Measurements from ENCODE around the gene DNAJC8.

Gene DNAJC8

DNA sequence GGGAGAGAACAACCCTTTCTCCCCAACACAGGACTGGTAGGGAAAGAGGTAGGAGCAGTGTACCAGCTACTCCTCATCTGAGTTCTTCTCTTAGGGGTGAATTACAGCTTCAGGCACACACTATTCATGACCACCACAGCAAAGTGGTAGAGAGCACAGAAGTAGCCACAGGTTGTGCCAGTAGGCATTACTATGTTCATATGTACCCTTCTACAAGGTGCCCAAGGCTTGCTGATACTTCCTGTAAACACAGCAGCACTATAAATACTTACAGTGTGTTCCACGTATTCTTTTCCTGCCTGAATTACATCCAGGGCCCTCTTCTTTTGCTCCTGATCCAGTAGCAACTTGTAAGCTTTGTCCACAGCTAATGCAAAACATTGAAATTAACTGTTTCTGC is 23.1 kb downstream of the DNAJC8 start:
- DNase-seq (ENCODE audit: extremely low spot score, insufficient read length, low read depth) (no peak), FAIRE-seq (no peak)

DNA sequence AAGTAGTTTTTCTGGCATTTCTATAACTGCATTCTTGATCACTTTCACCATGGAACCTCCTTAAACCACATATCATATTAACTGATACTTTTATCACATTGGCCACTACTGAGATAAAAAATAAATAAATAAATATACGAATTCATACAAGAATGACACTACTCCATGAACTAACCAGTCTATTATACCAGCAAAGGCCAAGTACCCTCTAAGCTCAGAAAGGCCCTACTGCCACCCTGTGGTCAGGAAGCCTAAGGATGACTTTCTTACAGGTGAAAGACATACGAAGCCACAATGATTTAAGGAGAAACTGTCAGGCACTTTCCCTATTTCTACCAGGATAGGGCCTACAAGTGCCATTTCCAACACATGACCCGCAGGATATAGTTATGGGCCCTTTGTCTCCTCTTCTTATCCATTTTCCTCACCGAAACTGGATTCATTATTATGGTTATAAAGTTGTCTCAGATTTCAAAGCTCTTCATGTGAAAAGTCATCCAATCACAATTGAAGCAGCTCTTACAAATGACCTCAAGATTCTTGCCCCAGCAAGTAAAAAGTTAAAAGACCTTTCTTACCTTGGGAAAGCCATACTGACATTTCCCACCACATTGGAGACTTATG is 23.9 kb downstream of the DNAJC8 start:
- peak; percentile 43 for DNase-seq (ENCODE audit: extremely low spot score, insufficient read length, low read depth)
- peak; percentile 86 for FAIRE-seq

DNA sequence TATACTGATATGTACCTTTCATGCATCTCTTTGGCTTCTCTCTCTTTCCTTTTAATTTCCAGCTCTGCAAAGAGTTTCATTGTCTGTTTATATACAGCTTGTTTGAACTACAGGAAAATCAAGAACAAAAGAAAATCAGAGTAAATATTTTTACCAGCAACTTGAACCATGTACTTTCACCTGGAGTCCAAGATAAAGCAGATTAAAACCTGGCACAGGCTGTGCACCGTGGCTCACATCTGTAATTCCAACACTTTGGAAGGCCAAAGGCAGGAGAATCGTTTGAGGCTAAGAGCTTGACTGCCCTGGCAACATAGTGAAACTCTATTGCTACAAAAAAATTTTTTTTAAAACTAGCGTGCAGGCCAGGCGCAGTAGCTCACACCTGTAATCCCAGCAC is 27.6 kb downstream of the DNAJC8 start:
- FAIRE-seq (no peak), DNase-seq (ENCODE audit: extremely low spot score, insufficient read length, low read depth) (no peak)

DNA sequence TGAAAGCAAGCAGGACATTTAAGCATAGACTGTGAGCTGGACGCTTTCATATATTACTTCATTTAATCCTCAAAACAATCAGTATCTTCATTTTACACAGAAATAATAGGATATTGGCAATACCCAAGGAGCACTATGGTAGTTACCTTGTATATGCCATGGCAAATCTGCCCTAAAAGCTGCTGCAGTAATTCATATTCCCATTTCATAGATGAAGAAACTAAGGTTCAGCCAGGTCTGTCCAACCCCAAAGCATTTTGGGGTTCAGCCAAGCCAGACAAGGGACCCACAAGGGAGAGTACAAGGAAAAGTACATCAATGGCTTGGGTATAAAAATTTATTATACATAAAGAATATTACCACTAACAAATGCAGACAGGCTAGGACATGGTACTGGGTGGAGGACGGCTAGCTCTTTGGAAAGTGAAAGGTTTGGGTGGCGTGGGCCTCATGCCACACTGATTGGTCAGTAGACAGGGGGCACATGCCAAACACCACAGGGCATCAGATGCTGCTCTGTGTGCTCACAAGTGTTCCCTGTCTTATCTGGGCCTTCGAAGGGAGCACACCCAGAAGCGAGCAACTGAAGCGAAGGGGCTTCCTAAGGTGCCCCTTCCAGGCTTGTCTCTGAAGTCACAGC is 32.5 kb downstream of the DNAJC8 start:
- FAIRE-seq, result peak; percentile 36
- no peak for DNase-seq (ENCODE audit: extremely low spot score, insufficient read length, low read depth)

DNA sequence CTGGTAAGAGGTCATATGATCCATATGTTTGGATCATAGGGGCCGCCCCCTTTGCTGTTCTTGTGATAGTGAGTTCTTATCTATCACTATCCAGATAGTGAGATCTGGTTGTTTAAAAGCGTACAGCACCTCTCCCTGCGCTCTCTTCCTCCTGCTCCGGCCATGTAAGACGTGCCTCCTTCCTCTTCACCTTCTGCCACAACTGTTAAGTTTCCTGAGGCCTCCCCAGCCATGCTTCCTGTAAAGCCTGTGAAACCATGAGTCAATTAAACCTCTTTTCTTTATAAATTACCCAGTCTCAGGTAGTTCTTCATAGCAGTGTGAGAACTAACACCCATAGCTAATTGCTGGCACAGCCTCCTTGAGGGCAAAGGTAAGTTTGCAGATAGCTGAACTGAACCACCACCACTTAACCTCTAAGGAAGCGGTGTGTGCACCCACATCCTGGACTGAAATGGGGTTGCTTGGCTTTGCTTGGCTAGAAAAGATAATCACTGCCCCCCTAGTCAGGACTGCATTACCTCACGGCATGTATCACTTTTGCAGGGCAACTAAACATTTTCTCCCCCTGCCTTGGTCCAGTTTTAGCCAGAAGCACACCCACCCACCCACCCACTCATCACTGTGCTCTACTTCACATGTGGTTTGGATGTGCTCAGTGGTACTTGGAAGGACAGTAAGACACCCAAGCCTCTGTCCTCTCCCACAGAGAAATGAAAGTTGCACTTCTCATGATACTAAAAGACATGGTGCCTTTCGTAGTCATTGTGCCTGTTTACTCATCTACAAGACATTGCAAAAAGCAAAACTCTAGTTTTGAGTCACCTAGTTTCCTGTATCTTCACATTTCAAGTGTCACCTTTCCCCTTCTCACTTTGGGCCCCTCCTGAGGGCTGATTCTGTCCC is 33.2 kb downstream of the DNAJC8 start:
- FAIRE-seq, result peak; percentile 96

DNA sequence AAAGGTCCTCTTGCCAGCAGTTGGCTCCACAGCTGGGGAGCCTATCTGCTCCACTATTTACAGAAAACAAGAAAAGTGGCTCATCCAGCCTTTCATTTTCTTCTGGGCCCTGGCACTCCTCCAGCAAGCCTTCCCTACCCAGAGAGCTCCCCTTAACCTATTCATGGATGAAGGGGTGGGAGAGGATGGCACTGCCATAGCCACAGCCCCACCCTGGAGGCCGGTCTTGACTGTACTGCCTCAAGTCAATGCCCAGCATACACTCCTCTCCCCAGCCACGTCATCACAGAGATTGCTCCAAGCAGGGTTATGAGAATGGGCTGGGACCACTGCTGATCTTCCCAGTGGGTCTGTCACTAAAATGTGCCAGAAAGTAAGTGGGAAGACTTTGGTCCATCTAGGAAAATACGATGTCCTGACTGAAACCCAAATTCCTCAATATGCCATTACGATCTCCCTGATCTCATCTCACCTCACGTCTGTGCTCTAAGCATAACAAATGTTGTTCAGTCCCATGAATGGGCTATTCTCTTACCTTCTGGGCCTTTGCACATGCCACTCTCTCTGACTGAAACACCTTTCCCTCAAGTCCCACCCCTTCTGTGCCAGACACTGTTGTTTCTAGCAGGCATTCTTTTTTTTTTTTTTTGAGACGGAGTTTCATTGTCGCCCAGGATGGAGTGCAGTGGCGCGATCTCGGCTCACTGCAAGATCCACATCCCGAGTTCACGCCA is 35.0 kb downstream of the DNAJC8 start:
- DNase-seq (ENCODE audit: extremely low spot score, insufficient read length, low read depth) (no peak), FAIRE-seq (peak; percentile 31)

More for the DNA sequence above, 33.2 kb downstream of the DNAJC8 start:
- DNase-seq (ENCODE audit: extremely low spot score, insufficient read length, low read depth), result peak; percentile 76

DNA sequence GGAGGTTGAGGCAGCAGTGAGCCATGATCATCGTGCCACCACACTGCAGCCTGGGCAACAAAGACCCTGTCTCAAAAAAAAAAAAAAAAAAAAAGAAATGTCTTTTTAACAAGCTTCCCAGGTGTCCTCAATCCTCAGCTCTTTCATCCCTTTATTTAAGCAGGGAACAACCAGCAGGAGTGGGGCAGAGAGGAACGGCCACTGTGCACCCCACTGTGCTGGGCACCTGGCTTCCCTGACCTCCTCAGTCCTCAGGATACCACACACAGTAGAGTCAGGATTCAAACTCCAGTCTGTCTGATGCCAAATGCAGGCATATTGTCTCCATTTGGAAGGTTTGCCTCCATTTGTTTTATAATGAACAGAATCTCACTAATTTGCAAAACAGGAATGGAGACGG is 36.5 kb downstream of the DNAJC8 start:
- DNase-seq (ENCODE audit: extremely low spot score, insufficient read length, low read depth) (no peak), FAIRE-seq (no peak)

DNA sequence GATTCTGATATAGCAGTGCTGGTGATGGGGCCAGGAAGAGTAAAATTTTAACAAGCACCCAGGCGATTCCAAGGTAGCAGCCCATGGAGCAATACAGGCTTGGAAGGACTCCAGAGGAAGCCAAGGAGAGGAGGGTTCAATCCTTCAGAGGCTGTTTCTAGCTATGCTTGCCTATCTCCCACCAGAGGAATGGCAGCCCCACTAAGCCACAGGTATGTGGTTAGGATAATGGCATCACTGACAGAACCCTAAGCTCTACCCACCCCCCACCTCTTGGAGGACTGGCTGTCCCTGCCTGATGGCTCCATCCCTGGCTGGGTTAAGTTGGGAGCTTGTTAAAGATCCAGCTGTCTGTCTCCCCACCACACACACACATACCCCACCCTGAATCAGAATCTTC is 37.0 kb downstream of the DNAJC8 start:
- FAIRE-seq, result no peak
- DNase-seq (ENCODE audit: extremely low spot score, insufficient read length, low read depth), result no peak

DNA sequence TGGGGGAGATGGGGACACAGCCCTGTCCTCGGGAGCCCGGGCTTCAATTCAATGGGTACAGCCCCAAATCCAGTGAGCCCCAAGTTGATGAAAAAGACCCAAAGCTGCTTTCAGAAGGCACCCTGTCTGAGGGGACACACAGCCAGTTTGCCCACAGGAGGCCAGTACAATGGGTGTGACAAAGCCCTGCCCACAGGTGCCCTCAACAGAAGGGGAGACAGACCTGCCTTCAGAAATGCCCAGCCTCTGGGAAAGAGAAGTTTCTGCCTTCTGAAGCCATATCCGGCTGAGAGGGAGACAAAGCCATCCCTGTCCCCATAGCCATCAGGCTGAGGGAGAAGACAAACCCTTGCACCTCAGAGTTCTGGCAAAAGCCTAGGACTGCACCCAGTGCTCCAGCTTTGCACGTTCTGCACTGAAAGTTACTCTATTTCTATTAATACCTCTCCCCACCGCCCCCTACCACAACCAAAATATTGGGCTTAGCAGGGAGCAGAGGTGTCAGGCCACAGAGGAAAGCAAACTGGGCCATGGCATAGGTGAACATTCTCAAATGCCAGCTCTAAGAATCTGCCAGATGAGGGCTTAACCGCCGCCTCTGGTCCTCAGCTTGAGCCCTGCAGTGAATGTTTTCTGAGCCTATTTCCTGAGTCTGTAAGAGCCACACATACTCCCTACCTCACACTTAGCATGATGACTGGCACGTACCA is 38.3 kb downstream of the DNAJC8 start:
- FAIRE-seq (no peak), DNase-seq (ENCODE audit: extremely low spot score, insufficient read length, low read depth) (no peak)

DNA sequence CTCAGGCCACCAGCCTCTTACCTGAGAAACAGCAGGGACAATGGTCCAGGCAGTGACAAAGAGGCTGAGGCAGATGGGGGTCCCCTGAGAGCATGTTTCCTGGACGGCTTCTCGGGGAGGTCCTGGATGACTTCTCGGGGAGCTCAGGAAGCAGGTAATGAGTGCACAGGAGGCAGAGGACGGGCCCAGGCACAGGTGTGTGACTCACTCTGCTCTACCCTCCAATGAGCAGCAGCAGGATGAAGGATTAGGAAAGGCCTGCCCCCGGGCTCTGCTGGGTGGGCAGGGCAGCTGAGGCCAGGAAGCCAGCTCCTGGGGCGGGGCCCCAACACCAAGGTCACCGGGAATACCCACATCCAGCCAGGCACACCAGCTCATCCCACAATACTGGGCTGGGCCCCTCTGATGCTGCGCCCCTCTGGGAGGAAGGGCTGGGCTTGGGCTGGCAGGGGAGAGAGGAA is 39.1 kb downstream of the DNAJC8 start:
- FAIRE-seq (no peak), DNase-seq (ENCODE audit: extremely low spot score, insufficient read length, low read depth) (no peak)

DNA sequence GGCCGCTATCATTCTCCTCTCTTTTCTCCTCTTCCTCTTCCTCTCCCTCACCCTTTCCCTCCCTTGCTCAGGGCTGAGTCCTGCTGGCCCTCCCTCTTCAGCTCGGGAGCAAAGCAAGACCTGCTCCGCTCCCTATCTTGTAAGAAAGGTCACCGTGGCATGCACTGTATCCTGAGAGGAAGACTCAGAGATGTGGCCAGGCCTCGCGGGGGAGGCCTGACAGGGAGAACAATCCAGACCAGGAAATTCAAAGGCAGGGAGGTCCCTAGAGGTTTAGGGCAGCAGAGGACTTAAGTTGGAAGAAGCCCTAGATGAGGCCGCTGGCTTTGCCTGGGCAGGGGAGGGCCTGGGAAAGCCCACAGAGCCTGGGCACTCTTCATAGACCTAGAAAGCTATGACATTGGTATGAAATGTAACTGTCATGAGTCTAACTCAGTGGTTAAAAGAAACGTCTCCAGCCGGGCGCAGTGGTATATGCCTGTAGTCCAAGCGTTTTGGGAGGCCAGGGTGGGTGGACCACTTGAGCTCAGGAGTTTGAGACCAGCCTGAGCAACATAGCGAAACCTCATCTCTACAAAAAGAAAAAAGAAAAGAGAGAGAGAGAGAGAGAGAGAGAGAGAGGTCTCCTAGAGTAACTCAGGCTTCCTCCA is 41.7 kb downstream of the DNAJC8 start:
- DNase-seq (ENCODE audit: extremely low spot score, insufficient read length, low read depth), result no peak
- no peak for FAIRE-seq

DNA sequence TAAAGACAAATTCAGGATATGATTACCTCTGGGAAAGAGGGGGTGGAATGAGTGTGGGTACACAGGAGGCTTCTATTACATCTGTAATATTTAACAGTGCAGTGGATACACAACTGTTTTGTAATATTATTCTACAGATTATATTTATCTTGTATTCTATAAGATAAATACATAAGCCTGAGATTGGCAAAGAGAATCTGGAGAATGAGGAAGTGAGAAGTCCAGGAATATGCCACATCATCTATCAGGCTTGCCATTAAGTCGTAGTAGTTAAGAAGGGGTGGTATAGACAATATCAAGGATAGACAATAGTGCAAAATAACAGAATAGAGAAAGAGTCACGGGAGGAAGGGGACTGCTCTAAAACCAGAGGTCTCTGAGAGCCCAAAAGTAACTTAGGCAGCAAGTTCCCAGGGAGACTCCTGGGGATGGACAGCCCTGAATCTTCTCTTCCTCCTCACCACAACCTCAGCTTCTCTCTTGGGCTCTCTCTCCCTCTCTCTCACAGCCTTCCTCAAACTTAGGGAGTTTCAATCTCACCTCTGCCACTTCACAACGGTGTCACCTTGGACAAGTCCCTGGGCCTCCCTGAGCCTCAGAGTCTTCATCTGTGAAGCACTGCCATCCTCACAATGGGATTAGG is 42.4 kb downstream of the DNAJC8 start:
- no peak for FAIRE-seq
- DNase-seq (ENCODE audit: extremely low spot score, insufficient read length, low read depth), result no peak

DNA sequence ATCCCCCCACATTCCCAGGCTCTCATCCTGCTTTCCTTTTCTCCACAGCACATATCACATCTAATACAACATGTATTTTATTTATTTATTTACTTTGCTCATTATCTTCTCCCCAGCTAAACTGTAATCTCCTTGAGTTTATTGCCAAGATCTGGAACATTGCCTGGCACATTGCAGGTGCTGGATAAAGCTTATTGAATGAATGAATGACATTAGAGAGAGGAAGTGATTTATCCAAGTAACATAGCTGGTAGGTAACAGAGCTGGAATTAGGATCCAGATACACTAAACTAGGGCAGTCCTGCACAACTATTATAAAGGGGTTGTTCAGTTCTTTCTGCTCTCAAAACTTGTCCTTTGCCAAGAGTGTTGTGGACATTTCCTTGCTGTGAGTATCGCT is 47.8 kb downstream of the DNAJC8 start:
- no peak for FAIRE-seq
- DNase-seq (ENCODE audit: extremely low spot score, insufficient read length, low read depth), result no peak

DNA sequence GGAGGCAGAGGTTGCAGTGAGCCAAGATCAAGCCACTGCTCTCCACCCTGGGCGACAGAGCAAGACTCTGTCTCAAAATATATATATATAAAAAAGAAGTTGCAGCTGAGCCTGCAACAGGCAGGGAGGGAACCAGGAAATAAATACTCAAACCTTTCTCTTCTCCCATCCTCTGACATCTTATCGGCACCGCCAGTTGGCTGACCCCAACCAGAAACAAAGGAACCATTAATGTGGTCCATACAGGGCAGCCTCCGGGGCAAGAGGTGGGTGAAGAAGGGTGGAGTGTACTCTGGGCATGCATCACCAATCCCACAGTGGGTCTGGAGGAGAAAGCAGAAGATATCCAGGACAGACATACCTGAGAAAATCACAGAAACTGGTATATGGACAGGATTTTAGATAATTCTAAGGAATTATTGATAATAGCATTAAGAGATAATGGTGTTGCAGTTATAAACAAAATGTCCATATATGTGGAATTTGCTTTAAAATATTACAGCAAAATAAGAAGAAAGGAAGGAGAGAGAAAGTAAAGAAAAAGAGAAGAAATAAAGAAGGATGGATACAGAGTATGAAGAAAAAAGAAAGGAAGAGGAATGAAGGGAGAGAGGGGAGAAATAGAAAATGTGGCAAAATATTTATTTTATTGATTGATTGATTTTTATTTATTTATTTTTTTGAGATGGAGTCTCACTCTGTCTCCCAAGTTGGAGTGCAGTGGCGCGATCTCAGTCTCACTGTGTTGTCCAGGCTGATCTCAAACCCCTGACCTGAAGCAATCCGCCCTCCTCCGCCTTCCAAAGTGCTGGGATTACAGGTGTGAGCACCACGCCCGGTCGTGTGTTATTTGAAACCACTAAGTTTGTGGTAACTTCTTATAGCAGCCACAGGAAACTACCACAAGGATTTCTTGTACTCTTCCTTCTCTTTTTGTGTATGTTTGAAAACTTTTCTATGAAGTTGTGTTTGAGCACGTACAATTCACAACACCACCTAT is 52.2 kb downstream of the DNAJC8 start:
- FAIRE-seq (no peak), DNase-seq (ENCODE audit: extremely low spot score, insufficient read length, low read depth) (no peak)

DNA sequence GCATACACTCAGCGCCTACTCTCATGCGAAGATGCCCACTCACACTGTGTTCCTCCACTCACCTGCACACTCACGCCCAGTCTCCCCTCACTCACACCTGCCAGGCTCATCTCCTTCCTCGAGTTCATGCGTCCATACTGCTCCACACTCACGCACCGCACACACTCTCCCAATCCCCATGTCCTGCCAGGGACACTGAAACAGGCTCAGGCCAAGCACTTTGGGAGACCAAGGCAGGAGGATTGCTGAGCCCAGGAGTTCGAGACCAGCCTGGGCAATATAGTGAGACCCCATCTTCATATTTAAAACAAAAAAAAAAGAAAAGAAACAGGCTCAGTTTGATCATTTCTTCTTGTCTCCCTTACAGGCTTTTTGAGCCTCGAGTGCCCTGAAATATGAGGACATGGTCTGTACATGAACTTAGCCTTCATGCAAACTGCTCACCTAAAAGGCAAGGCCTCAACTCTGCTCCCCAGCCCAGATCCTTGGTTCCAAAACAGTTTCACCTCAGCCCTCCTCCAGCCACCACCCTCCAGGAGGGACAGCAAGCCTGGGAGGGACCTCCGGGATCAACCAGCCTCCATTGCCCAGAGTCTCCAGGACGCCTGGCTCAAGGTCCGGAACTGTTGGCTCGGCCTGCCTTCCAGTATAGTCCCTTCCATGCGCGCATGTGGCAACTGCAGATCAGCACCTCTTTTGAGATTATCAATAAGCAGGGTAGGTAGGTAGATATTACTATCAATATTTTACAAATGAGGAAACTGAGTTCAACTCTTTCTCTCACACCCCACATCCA is 53.9 kb downstream of the DNAJC8 start:
- no peak for FAIRE-seq

DNA sequence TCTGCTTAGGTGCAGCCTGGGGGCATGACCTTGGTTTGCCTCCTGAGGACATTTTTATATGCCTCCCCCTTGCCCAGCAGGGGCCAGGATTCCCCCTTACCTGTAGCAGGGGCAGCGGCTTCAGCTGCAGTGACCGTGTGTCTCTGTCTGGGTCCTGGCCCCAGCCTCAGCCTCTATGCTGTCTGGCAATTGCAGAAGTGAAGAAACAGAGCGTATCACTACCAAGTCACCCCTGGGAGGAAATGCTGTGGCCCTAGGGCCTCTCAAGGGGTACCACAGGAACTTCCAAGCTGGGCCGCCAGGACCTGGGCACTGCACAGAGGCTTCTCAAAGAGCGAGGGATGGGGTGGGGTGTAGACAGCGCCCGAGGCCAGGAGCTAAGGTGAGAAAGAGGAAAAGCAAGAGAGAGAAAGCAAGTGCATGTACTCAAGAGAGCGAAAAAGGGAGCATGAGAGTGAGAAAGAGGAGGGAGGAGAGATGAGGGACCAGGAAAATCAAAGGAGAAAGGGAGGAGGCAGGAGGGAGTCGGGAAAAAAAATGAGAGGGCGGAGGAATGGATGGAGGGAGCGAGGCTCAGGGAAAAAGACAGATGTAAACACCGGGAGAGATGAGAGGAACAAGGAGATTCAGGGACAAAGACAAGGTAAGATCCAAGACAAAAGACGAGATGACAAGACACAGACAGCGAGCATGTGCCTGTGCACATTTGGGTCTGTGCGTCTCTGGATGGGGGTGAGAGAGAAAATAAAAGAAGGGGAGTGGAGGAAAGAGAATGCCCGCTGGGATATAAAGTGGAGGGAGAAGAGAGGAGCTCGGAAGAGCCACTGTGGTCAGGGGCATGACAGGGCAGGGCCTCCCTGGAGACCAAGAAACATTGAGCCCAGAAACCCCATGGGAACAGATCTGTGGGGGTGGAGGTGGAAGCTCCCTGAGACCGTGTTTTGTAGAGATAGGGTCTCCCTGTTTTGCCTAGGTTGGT is 56.0 kb downstream of the DNAJC8 start, which contains the start of gene PTAFR:
Gene PTAFR, minus strand, starts transcription at position 199 of the 979 bp plus-strand sequence. CDS start 25,669 bp downstream, outside the sequence.
- FAIRE-seq (peak; percentile 89), DNase-seq (ENCODE audit: extremely low spot score, insufficient read length, low read depth) (no peak)

More for the DNA sequence above, 53.9 kb downstream of the DNAJC8 start:
- no peak for DNase-seq (ENCODE audit: extremely low spot score, insufficient read length, low read depth)

All from GM18507 (cell line).